Measurements from ENCODE around the gene NBAS. TPM values are rescaled to one million over a fixed set of nuclear protein-coding genes. Genes with fewer than 3 reads are reported as not detected.

The NBAS gene
- total and polyA plus RNA-seq, 5 experiments from 2014 or later, result 19.0 to 35.0 (median 20.6) TPM

- POLR2A ChIA-PET, result no interaction called here
- Mint-ChIP-seq H3K36me3 (peaks cover 0 to 4% (median 0%) of the 10 kb centered on the region in 3 donors), H3K4me3 (no peak overlapping the region), H3K4me1 (no peaks in the 10 kb centered on the region), H3K9me3 (peaks cover 0 to 7% (median 0%) of the 10 kb centered on the region in 9 donors), H3K27me3 (peaks cover 0 to 3% (median 0%) of the 10 kb centered on the region in 5 donors), H3K27ac (peak overlapping the region in 1 of 10 donors; percentile 16)
- no peak for ATAC-seq
- DNase-seq, result no peak
Measured at GRCh38 chr2:15134957-15135356, 426.2 kb downstream of the NBAS start.

GRCh38 chr2:15133461-15133860 is 427.7 kb downstream of the NBAS start:
- H3K9me3 Mint-ChIP-seq, result peaks cover 0 to 3% (median 0%) of the 10 kb centered on the region in 9 donors

GRCh38 chr2:15128846-15129245 is 432.3 kb downstream of the NBAS start:
- peaks cover 0 to 7% (median 0%) of the 10 kb centered on the region in 3 donors for H3K36me3 Mint-ChIP-seq

More at GRCh38 chr2:15133461-15133860, 427.7 kb downstream of the NBAS start:
- ATAC-seq, result no peak
- Mint-ChIP-seq H3K36me3 (peaks cover 0 to 1% (median 0%) of the 10 kb centered on the region in 3 donors), H3K27me3 (peaks cover 0 to 6% (median 0%) of the 10 kb centered on the region in 5 donors), H3K27ac (no peak overlapping the region), H3K4me1 (no peaks in the 10 kb centered on the region), H3K4me3 (no peak overlapping the region)
- no peak for DNase-seq
- POLR2A ChIA-PET, result no interaction called here

GRCh38 chr2:15127876-15128275 is 433.3 kb downstream of the NBAS start:
- no peak for DNase-seq
- Mint-ChIP-seq H3K4me1 (no peaks in the 10 kb centered on the region), H3K4me3 (no peak overlapping the region), H3K27me3 (peaks cover 0 to 4% (median 0%) of the 10 kb centered on the region in 5 donors), H3K9me3 (peaks cover 0 to 14% (median 0%) of the 10 kb centered on the region in 9 donors), H3K36me3 (peaks cover 0 to 8% (median 0%) of the 10 kb centered on the region in 3 donors), H3K27ac (no peak overlapping the region)
- POLR2A ChIA-PET, result no interaction called here
- no peak for ATAC-seq

More at GRCh38 chr2:15128846-15129245, 432.3 kb downstream of the NBAS start:
- Mint-ChIP-seq H3K4me3 (no peak overlapping the region), H3K9me3 (peaks cover 0 to 11% (median 0%) of the 10 kb centered on the region in 9 donors), H3K4me1 (no peaks in the 10 kb centered on the region), H3K27ac (peak overlapping the region in 1 of 10 donors; percentile 46), H3K27me3 (peaks cover 0 to 4% (median 0%) of the 10 kb centered on the region in 5 donors)
- ATAC-seq (no peak), DNase-seq (no peak)
- POLR2A ChIA-PET, result no interaction called here

GRCh38 chr2:15127301-15127700 is 433.8 kb downstream of the NBAS start:
- peaks cover 0 to 8% (median 0%) of the 10 kb centered on the region in 3 donors for H3K36me3 Mint-ChIP-seq
- no peak overlapping the region for H3K4me3 Mint-ChIP-seq
- peaks cover 0 to 14% (median 3%) of the 10 kb centered on the region in 9 donors for H3K9me3 Mint-ChIP-seq
- H3K27ac Mint-ChIP-seq, result no peak overlapping the region
- H3K27me3 Mint-ChIP-seq, result peaks cover 0 to 4% (median 0%) of the 10 kb centered on the region in 5 donors
- DNase-seq (no peak), ATAC-seq (no peak)
- POLR2A ChIA-PET, result no interaction called here
- no peaks in the 10 kb centered on the region for H3K4me1 Mint-ChIP-seq

- POLR2A ChIA-PET, result no interaction called here
- H3K27me3 Mint-ChIP-seq, result peaks cover 0 to 4% (median 0%) of the 10 kb centered on the region in 5 donors
- peaks cover 0 to 17% (median 5%) of the 10 kb centered on the region in 9 donors for H3K9me3 Mint-ChIP-seq
Measured at GRCh38 chr2:15126373-15126772, 434.8 kb downstream of the NBAS start.

GRCh38 chr2:15122915-15123314 is 438.2 kb downstream of the NBAS start:
- ATAC-seq, result no peak
- Mint-ChIP-seq H3K9me3 (peaks cover 0 to 17% (median 5%) of the 10 kb centered on the region in 9 donors), H3K36me3 (peaks cover 0 to 12% (median 0%) of the 10 kb centered on the region in 3 donors), H3K4me1 (peaks cover 0 to 11% (median 2%) of the 10 kb centered on the region in 4 donors), H3K27me3 (no peaks in the 10 kb centered on the region), H3K27ac (no peak overlapping the region), H3K4me3 (no peak overlapping the region)
- no peak for DNase-seq
- POLR2A ChIA-PET, result no interaction called here

More at GRCh38 chr2:15126373-15126772, 434.8 kb downstream of the NBAS start:
- no peak overlapping the region for H3K4me3 Mint-ChIP-seq
- no peak for DNase-seq
- H3K4me1 Mint-ChIP-seq, result no peaks in the 10 kb centered on the region
- ATAC-seq, result no peak
- H3K36me3 Mint-ChIP-seq, result peaks cover 0 to 12% (median 0%) of the 10 kb centered on the region in 3 donors
- H3K27ac Mint-ChIP-seq, result no peak overlapping the region

- Mint-ChIP-seq H3K4me3 (no peak overlapping the region), H3K4me1 (peaks cover 0 to 11% (median 2%) of the 10 kb centered on the region in 4 donors), H3K9me3 (peaks cover 0 to 12% (median 3%) of the 10 kb centered on the region in 9 donors), H3K36me3 (peaks cover 0 to 12% (median 0%) of the 10 kb centered on the region in 3 donors), H3K27me3 (no peaks in the 10 kb centered on the region), H3K27ac (no peak overlapping the region)
- DNase-seq, result no peak
- POLR2A ChIA-PET, result no interaction called here
- no peak for ATAC-seq
Measured at GRCh38 chr2:15120631-15121030, 440.5 kb downstream of the NBAS start.

GRCh38 chr2:15119722-15120175 is 441.4 kb downstream of the NBAS start:
- H3K4me3 Mint-ChIP-seq, result no peak overlapping the region
- peaks cover 0 to 11% (median 2%) of the 10 kb centered on the region in 4 donors for H3K4me1 Mint-ChIP-seq
- H3K36me3 Mint-ChIP-seq, result peaks cover 0 to 12% (median 0%) of the 10 kb centered on the region in 3 donors
- ATAC-seq, result no peak
- peaks cover 0 to 11% (median 3%) of the 10 kb centered on the region in 9 donors for H3K9me3 Mint-ChIP-seq
- no peak overlapping the region for H3K27ac Mint-ChIP-seq
- POLR2A ChIA-PET, result no interaction called here
- no peaks in the 10 kb centered on the region for H3K27me3 Mint-ChIP-seq
- DNase-seq, result no peak

GRCh38 chr2:15117409-15118050 is 443.6 kb downstream of the NBAS start:
- POLR2A ChIA-PET, result no interaction called here
- Mint-ChIP-seq H3K27ac (peak overlapping the region in 1 of 10 donors; percentile 55), H3K9me3 (peaks cover 0 to 19% (median 9%) of the 10 kb centered on the region in 9 donors), H3K36me3 (peaks cover 0 to 20% (median 0%) of the 10 kb centered on the region in 3 donors), H3K27me3 (no peaks in the 10 kb centered on the region), H3K4me3 (no peak overlapping the region), H3K4me1 (peaks cover 0 to 11% (median 2%) of the 10 kb centered on the region in 4 donors)
- ATAC-seq (no peak), DNase-seq (no peak)

Other genes starting within 250 kb of the NBAS start
- 10 to 100 TPM; 57.7 to 64.1 TPM for gene DDX1, start 30.5 kb upstream of the NBAS start, total RNA-seq
- 10 to 100 TPM; 39.9 to 58.0 (median 41.3) TPM for gene DDX1, start 30.5 kb upstream of the NBAS start, polyA plus RNA-seq